ENCODE measurements around the gene COL28A1.

The COL28A1 gene

DNA sequence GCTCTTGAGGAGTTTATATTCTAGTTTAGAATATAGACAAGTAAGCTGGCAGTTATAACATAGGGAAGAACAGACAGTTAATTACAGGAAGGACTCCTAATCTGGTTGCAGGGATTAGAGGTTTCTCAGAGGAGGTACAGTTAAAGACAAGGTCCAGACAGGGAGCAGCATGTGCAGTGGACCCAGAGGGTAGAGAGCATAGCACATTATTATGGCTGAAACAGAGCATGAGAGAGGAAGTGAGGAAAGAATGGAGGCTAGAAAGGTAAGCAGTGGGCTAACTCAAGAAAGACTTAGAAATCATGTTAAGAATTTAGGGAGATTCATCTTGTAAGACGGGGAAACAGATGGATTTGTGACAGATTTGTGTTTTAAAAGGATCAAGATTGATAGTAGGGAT lies 40.7 kb upstream of the COL28A1 start:
- no peak for DNase-seq (ENCODE audit: low read depth)
- no peak overlapping the region for H3K4me3 ChIP-seq (ENCODE audit: low read depth, low read length)
- TF ChIP-seq, protein P1, sequence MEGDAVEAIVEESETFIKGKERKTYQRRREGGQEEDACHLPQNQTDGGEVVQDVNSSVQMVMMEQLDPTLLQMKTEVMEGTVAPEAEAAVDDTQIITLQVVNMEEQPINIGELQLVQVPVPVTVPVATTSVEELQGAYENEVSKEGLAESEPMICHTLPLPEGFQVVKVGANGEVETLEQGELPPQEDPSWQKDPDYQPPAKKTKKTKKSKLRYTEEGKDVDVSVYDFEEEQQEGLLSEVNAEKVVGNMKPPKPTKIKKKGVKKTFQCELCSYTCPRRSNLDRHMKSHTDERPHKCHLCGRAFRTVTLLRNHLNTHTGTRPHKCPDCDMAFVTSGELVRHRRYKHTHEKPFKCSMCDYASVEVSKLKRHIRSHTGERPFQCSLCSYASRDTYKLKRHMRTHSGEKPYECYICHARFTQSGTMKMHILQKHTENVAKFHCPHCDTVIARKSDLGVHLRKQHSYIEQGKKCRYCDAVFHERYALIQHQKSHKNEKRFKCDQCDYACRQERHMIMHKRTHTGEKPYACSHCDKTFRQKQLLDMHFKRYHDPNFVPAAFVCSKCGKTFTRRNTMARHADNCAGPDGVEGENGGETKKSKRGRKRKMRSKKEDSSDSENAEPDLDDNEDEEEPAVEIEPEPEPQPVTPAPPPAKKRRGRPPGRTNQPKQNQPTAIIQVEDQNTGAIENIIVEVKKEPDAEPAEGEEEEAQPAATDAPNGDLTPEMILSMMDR (IDR thresholded peaks at IDR 0.05; ENCODE audit: insufficient read depth, low read depth, low read length, missing control alignments), result no peak

GRCh38 chr7:7573701-7574100 lies 38.0 kb upstream of the COL28A1 start:
- TF ChIP-seq, protein P1 (IDR thresholded peaks at IDR 0.05; ENCODE audit: insufficient read depth, low read depth, low read length, missing control alignments), result no peak
- DNase-seq (ENCODE audit: low read depth), result no peak
- H3K4me3 ChIP-seq (ENCODE audit: low read depth, low read length), result no peak overlapping the region

DNA sequence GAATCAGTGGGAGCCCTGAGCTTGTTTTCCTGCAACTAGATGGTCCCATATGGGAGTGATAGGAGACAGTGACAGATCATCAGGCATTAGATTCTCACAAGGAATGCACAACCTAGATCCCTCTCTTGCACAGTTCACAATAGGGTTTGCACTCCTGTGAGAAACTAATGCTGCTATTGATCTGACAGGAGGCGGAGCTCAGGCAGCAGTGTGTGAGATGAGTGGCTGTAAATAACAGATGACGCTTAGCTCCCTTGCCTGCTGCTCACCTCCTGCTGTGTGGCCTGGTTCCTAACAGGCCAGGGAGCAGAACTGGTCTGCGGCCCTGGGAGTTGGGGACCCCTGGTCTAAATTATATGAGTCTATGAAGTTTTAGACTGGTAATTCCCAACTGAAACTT lies 34.9 kb upstream of the COL28A1 start:
- TF ChIP-seq, protein P1 (IDR thresholded peaks at IDR 0.05; ENCODE audit: insufficient read depth, low read depth, low read length, missing control alignments), result no peak
- DNase-seq (ENCODE audit: low read depth), result peak; percentile 32
- H3K4me3 ChIP-seq (ENCODE audit: low read depth, low read length), result no peak overlapping the region

DNA sequence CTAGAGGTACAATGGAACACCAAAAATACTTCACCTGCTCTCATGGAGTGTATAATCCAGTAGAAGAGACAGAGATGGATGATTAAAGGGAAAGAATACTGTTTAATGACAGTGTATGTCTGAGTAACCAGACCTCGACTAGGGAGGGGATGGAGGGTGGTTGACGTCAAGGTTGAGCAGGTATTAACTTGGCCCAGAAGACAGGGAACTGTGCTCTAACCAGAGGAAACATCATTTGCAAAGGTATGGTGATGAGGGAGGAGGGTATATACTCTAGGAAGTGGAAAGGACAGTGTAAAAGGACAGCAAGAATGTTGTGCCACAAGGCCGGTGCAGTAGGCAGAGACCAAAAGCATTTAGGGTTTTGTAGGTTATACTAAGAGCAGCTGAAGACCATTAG lies 33.9 kb upstream of the COL28A1 start:
- peak; percentile 55 for DNase-seq (ENCODE audit: low read depth)
- H3K4me3 ChIP-seq (ENCODE audit: low read depth, low read length), result peak overlapping the region; percentile 87
- TF ChIP-seq, protein P1 (IDR thresholded peaks at IDR 0.05; ENCODE audit: insufficient read depth, low read depth, low read length, missing control alignments), result no peak

DNA sequence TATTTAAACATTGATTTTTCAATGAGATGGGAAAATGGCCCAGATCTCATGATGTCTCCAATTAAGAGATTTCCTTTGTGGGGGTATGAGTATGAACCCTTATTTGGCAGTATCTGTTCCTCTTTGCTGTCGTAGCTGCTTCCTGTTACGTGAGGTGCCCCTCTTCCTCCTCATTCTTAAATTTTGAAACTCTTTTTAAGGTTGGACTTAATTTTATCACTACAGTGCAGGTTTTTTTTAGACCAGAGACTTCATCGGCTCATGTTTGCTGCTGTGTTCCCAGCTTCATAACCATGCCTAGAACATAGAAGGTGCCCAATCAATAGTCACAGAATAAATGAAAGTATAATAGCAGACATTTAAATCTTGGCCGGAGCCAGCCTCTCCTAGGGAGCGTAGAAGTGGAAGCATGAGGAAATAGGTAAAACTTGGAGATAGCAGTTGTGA lies 33.4 kb upstream of the COL28A1 start:
- TF ChIP-seq, protein P1 (IDR thresholded peaks at IDR 0.05; ENCODE audit: insufficient read depth, low read depth, low read length, missing control alignments), result no peak
- H3K4me3 ChIP-seq (ENCODE audit: low read depth, low read length), result peak overlapping the region; percentile 87
- peak; percentile 83 for DNase-seq (ENCODE audit: low read depth)

DNA sequence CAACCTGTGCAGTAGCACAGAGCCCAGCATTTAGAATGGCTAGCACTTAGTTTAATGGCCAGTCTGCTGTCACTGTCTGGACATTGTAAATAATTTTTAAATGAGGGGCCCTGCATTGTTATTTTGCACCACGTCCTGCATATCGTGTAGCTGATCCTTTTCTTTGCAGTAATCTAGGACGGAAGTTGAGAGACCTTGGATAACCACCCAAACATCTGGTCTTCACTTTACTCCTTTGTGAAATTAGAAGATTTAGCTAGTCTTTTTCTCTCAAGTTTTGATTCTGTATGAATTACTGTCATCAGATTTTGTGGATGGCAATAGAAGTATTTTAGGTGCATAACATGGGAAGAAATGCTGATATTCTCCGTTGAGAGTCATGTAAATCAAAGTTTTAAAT lies 32.9 kb upstream of the COL28A1 start:
- H3K4me3 ChIP-seq (ENCODE audit: low read depth, low read length), result peak overlapping the region; percentile 87
- TF ChIP-seq, protein P1 (IDR thresholded peaks at IDR 0.05; ENCODE audit: insufficient read depth, low read depth, low read length, missing control alignments), result no peak
- DNase-seq (ENCODE audit: low read depth), result no peak

GRCh38 chr7:7567898-7568531 lies 32.3 kb upstream of the COL28A1 start:
- TF ChIP-seq, protein P1 (IDR thresholded peaks at IDR 0.05; ENCODE audit: insufficient read depth, low read depth, low read length, missing control alignments), result no peak
- H3K4me3 ChIP-seq (ENCODE audit: low read depth, low read length), result peak overlapping the region; percentile 87
- DNase-seq (ENCODE audit: low read depth), result peak; percentile 30
